Stimulated activated CD4-positive, alpha-beta T cell treated with anti-CD3 and anti-CD28 coated beads, Interleukin-2, amount 100 ng/mL, for 48 hours (primary cell): ENCODE data around the gene MRM3.
"Not testable (repeated sequence)": the region's sequence is repeated elsewhere in the genome, so short reads cannot be mapped to it uniquely, and the experiment has no call there.

ENCODE experiments used
- DNase-seq, 2 donors: peaks; one replicate each; pipeline ENCODE4 v3.0.0-alpha.2; 2020

Gene MRM3

GRCh38 chr17:828761-829160 is 46.6 kb downstream of the MRM3 start:
- DNase-seq, result no peak

GRCh38 chr17:829614-830013 is 47.5 kb downstream of the MRM3 start:
- not testable (repeated sequence) for DNase-seq

GRCh38 chr17:830381-830780 is 48.2 kb downstream of the MRM3 start:
- DNase-seq, result no peak

- DNase-seq, result no peak
These were observed 48.8 kb downstream of the MRM3 start for GRCh38 chr17:830950-831349.

- DNase-seq, result no peak
These were observed 52.0 kb downstream of the MRM3 start for GRCh38 chr17:834136-834535.

- no peak for DNase-seq
These were observed 53.1 kb downstream of the MRM3 start for GRCh38 chr17:835263-835662.

GRCh38 chr17:835721-836120 is 53.6 kb downstream of the MRM3 start:
- DNase-seq, result not testable (repeated sequence)

GRCh38 chr17:836151-836550 is 54.0 kb downstream of the MRM3 start:
- no peak for DNase-seq

- DNase-seq, result no peak
These were observed 56.3 kb downstream of the MRM3 start for GRCh38 chr17:838486-838885.

- no peak for DNase-seq
These were observed 59.2 kb downstream of the MRM3 start for GRCh38 chr17:841313-841712.
